NCI-H146 treated with DMSO at 0.1 percent for 48 hours (cell line): ENCODE measurements around the gene DVL1.
"Not testable (repeated sequence)": the region's sequence is repeated elsewhere in the genome, so short reads cannot be mapped to it uniquely, and the experiment has no call there.

ENCODE experiments used
- DNase-seq: peaks from one replicate; lab custom pipeline; 2025; ENCODE audit not compliant: unreplicated experiment; lab: John Stamatoyannopoulos, UW

Gene DVL1

DNA sequence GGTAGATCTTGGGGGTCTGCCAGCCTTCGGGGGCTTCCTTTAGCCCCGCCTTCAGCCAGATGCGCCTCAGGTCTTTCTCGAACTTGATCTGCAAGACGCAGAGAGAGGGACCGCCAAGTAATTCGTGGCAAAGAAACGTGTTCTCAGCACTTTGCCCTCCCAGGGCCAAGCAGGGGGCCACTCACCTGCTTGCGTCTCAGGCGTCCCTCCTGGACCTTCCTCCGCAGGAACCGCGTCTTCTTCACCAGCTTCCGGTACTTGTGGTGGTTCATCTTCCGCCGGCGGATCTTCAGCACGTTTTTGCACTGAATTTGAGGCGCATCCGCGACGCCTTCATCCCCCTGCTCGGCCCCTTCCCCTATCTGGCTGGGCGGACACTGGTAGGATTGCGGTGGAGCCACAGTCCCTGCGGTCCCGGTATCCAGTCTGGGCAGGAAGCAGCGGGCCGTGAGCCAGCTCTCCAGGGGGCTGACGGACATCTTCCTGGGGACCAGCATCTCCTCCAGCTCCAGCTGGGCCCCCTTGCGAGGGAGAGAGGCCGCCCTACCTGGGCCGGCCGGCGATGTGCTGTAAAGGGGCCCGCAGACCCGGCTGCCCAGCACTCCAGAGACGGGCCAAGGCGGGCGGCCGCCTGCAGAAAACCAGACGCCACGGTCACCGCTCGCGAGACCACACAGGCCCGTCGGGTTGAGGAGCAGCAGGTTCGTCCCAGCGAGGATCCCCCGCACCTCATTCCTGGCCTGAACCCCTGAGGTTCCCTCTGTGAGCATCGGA, 24.8 kb upstream of the DVL1 start:
- no peak for DNase-seq

DNA sequence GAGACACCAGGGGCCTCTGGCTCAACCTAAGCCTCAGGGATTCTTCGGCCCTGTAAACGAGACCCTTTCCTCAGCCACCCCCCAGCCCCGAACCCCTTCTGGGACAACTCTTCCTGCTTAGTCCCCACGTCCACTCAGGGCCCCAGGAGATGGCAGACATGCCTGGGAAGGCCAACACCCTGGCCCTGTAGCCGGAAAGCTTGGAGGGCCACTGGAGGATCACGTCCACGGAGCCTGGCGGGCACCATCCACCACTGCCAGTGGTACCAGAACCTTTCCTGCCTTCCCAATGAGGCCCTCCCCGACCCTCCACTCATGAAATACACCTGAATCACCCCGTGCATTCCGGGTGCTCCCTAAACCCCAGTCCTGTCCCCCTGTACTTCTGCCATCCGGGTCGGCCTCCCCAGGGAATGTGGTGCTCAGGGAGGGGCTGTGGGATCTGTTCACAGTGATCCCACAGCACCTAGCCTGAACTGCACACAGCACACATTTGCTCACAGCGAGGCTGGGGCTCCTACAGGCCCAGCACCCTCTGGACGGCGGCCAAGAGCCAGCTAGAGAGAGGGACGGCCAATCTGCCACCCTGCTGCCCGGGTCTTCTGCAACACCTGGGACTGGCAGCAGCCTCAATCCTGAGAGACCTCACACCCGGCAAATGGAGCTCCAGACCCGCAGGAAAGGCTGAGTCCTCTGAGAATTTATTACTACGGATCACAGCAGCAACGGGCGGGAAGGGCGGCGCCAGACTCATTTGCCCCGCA, 24.0 kb upstream of the DVL1 start:
- no peak for DNase-seq

DNA sequence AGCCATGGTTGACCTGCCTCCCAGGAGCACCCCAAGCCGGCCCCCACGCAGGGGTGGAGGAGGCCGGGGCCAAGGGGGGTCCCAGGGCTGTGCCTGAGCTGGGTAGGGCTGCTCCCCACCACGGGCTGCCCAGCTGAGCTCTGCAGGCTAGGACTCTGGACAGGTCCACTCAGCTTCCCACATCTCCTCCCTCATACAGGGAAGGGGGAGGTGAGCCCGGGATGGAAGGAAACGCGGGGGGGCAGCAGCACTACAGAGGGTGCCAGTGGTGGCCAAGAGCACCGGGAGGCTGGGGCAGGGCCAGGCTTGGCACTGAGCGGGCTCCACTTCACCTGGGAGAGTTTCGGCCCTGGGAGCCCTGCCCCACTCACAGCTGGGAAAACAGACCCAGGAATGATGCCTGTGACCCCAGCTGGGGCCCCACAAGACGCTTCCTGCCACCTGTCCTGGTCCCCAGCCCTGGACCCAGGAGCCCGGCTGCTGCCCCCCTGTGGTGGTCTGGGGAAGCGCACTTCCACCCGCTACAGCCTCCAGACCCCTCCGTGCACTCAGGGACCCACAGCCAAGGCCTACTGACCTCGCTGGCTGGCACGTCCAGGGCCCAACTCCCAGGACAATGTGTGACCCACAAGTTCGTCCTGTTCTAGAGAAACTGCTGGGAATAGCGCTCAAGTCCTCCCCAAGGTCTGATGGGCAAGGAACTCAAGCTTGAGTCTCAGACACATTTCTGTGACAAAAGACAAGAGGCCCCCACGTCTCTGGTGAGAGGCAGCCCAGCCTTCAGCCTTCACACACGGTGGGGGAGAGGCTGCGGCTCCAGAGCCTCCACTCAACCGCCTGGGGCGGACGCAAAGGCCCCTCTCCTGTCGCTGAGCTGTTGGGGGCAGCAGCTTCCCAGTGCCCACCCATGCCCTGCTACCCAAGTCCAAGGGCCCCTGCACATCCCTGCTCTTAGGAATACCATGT, 22.8 kb upstream of the DVL1 start:
- DNase-seq = peak; percentile 26

DNA sequence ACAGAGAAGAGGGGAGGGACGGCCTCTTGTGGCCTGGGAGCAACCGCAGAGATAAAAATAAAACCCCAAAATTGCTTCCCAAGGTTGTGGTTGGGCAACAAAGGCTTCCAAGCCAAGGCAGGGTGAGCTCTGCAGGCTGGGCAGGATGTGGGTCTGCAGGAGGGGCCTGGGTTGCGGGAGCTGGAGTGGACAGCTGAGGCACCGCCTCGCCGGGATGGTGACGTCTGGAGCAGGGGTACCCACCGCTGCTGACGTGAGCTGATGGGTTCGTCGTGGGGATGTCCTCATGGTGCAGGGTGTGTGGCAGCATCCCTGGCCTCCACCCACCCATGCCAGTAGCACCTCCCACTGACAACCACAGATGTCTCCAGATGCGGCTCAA, 22.1 kb upstream of the DVL1 start:
- DNase-seq = no peak

DNA sequence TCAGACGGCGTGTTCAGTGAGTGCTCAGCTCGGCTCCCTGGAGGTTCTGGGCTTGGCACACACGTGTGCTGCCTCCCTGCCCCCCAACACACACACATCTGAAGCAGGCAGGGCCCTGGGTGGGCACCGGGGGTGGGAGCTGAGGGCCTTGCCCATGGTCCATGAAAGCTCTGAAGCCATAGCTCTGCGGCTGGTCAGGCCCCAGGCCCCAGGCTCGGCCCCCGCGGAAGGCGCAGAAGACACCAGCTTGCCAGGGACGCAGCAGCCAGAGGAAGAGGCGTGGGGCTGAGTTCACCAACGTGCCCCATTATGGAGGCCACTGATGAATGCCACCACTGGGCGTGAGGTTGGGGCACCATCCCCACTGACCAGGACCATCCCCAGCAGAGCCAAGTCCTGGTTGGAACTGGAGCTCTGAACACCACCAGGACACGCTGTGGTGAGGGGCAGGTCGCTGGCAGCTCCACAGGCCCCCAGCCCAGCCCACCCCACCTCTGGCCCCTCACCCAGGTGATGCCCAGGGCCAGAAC, 21.6 kb upstream of the DVL1 start:
- DNase-seq = no peak

DNA sequence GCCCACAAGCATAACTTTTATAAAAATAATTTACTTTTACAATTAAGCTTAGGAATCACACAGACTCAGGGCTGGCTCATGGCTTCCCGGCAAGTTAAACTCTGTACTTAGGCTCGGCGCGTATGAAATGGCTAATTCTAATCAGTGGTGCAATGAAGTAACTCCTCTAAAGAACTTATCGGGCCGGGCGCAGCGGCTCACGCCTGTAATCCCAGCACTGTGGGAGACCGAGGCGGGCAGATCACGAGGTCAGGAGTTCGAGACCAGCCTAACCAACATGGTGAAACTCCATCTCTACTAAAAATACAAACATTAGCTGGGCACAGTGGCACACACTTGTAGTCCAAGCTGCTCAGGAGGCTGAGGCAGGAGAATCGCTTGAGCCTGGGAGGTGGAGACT, 20.9 kb upstream of the DVL1 start:
- DNase-seq = not testable (repeated sequence)

DNA sequence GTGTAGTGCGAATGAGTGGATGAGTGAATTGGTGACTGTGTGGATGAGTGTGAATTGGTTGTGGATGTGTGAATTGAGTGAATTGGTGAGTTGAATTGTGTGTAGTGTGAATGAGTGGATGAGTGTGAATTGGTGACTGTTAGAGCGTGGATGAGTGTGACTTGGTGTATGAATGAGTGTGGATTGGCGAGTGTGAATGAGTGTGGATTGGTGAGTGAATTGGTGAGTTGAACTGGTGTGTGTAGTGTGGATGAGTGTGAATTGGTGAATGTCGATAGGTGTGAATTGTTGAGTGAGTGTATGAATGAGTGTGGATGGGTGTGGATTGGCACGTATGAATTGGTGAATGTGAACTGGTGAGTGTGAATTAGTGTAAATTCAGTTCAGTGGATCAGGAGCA, 18.1 kb upstream of the DVL1 start:
- no peak for DNase-seq

DNA sequence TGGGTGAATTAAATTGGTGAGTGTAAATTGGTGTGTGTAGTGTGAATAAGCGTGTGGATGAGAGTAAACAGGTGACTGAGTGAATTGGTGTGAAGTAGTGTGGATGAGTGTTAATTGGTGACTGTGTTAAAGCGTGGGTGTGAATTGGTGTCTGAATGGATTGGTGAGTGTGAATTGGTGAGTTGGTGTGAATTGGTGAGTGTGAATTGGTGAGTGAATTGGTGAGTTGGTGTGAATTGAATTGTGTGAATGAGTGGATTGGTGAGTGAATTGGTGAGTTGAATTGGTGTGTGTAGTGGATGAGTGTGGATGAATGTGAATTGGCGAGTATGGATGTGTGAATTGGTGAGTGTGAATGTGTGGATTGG, 17.5 kb upstream of the DVL1 start:
- DNase-seq = no peak

DNA sequence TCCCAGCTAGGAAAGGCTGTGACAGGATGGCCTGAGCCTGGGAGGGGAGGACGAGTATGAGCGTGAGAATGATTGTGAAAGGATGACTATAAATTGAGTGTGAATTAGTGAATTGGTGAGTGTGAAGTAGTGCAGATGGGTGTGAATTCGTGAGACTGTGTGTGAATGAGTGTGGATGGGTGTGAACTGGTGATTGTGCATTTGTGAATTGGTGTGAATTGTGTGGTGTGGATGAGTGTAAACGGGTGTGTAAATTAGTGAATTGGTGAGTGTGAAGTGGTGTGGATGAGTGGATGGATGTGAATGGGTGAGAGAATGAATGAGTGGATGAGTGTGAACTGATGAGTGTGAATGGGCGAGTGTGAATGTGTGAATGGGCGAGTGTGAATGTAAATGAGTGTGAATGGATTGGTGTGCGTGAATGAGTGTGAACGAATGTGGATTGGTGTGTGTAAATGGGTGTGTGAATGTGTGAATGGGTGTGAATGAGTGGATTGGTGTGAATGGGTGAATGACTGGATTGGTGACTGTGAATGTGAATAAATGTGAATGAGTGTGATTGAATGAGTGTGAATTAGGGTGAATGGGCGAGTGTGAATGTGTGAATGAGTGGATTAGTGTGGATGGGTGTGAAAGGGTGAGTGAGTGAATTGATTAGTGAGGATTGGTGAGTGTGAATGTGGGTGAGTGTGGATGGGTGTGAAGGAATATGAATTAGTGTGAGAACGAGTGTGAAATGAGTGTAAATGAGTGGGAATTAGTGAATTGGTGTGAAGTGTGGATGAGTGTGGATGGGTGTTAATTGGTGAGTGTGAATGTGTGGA, 16.9 kb upstream of the DVL1 start:
- DNase-seq = no peak

DNA sequence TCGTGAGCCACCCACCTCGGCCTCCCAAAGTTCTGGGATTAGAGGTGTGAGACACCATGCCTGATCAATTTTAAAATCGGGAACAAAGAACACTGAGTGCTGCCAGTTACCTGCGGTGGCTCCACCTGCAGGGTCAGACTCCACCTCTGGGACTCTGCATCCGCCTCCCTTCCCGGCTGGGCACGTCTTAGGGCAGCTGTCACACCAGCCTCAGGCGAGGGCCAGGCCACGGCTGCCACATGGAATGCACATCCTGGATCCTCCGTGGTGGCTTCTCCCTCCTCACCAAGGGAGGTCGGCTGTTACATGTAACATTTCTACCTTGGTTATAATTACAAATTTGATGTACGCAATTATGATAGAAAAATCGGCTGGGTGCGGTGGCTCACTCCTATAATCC, 15.0 kb upstream of the DVL1 start:
- no peak for DNase-seq

DNA sequence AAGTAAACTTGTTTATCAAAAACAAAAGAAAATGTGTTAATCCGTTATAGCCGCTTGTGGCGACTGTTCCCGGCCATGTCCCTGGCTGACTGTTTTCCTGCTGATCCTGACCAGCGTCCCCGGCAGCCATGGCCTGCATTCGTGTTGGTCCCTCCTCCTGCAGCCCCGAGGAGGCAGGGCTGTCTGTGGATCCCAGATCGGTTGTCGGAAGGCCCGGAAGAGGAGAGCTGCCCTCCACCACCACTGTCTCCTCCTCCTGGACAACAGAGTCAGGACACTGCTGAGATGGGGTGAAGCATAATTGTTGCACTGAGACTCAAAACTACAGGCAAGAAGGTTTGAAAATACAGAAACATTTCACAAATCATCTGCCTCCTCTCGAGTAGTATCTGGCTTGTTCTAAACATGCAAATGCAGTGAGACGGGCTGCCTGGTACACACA, 12.8 kb upstream of the DVL1 start:
- DNase-seq = no peak

DNA sequence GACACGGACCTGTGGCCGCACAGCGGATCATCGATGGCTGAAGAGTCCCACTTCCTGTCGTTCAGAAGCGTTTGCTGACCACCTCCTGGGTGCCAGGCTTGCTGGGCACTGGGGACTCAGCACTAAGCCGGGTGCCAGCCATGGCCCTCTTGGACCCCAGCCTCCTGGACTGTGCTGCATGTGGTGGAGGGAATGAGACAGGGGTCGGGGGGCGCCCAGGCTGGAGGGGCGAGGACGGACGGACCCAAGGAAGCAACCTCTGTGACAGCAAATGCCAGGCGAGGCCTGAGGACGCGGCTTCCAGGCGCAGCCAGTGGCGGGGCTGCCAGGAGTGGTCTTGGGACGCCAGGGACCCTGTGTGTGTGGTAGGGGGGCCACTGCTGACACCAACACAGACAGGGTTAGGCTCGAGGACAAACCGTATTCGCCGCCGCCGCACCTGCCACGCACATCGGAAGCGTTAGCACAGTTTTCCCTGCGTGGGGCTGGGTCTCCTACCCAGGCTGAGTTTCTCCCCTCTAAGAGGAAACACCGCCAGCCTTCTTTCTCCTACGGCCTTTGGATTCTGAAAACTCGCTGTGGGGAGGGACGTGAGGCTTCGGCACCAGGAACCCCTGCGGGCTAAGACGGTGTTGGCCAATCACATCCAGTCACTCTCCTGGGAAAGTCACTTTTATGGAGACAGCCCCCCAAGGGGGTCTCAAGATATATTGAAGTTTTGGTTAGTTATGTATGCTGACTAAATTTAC, 12.2 kb upstream of the DVL1 start:
- DNase-seq = no peak

DNA sequence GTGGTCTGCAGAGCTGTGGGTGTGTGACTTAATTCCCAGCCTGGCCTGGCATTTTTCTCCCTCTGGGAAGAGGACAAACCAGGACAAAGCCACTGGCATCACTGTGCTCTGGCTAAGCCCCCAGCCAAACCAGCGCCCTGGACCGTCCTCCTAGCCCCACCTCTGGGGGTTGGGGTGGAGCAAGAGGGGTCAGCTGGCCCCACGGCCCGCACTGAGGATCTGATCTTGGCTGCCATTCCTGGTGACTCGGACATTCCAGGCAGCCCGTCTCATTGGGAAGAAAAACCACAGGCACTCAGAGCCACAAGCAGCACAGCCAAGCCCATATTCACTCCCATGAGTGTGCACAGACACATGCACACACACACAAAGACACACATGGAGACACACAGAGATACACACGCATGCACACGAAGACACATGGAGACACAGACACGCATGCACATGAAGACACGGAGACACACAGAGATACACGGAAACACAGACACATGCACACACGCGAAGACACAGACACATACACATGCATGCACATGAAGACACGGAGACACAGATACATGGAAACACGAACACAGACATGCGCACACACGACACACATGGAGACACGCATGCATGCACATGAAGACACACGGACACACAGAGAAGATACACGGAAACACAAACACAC, 11.4 kb upstream of the DVL1 start:
- DNase-seq = no peak

DNA sequence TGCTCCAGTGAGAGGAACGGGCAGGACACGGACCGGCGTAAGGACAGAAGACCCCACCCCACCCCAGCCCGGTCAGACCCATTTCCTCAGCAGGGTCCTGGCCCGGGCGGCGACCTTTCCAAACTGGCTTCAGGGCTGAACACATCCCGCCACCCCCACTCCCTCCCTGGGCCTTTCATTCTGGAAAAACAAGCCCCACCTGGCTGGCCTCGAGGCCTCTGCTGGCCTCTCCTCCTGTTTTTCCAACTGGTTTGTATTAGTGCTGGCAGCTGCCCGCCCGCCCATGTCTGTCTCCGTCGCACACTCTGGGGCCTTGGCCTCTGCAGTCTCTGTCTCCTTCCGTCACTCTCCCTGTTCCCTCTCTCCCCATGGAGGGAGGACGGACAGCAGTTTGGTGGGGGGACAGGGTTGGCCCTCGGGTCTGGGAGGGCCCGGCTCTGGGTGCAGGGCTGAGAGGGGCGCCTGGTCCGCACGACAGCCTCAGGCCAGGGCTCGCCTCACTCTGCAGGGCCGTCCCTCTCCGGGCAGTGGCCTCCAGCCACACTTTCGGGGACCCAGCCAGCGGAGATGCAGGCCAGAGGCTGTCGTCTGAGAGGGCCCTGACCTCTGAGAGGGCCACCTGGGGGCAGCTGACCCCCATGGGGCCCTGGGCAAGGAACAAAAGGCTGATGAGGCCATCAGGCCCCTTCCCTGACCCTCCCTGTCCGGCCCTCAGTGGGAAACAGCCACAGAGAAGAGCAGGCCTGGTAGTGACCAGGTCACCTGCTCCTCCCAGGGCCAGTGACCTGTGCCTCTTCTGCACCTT, 10.6 kb upstream of the DVL1 start:
- no peak for DNase-seq

DNA sequence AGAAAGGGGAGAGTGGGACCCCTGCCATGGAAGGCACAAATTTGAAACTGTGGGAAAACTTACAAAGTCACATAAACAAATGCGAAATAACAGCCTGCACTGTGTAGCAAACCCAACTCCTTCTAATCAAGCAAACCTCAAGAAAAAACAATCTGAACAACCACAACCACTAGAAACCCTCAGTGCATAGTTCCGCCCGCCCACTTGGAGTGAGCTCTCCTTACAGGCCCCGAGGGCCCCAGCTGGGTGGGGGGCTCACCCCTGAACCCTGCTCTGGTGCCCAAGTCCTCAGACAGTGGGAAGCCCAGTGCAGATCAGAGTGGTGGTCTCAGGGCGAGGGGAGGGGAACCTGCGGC, 10.1 kb upstream of the DVL1 start:
- DNase-seq = no peak

DNA sequence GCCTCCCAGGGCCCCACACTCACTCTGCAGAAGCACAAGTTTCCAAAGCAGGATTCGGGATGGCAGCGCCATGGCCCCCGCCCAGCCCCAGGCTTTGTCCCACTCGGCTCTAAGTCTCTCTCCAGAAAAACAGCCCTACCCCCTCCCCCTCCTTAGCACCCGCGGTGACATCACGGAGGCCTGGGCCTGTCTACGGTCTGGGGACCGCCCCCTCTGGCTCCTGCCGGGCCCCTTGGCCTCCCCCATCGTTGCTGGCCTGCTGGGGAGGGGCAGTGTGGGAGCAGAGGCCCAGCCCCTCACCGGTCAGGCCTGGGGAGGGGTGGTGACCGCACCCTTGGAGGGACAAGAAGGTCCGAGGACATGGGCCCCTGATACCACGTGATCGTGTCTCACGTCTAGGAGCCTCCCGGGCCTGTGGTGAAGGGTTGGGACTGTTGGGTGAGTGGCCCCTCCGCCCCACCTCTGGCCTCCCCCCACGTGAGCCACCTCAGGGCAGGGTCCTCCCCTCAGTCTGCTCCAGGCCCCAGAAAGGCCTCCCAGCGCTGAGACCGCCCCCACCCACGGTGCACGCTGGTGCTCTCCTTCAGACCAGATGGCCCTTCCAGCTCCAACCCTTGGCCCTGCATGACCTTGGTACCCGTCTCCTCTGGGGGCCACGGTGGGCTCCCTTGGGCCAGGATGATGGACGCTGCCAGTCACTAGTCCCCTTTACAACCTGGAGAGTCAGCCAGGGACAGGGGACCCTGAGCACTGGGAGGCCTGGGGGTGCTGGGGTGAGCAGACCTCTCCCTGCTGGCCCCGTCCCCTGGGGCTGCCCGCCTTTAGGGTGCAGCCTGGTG, 9.4 kb upstream of the DVL1 start, which contains the start of gene MXRA8:
MXRA8 (minus strand) TSS at position 123 of the 839 bp plus-strand sequence; CDS start at position 72, 51 bp downstream.
- no peak for DNase-seq

DNA sequence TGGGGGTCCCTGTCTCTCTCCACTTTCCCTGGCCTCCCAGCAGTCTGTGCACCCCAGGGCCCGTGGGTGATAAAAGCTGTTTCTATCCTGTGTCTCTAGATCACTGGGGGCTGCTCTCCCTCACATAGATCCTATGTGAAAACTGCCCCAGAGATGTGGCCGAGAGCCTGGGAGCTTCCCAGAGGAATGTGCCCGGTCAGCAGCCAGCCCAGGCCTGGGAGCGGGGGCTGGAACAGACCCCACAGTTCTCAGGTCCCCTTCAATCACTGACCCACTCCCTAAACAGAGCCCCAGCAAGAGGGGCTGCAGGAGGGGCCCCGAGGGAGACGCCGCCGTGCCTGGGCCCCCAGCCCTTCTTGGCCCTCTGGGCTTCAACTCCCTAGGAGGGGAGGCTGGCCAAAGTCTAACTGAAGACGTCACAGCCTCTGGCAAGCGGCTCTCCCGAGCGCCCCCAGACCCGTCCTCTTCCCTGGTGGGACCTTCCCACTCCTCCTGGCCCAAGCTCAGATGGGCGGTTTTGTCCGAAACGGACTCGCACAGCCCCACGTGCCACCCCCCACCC, 8.7 kb upstream of the DVL1 start:
- DNase-seq = no peak
